Measurements from ENCODE around the gene CLDN5. TPM values are rescaled to one million over a fixed set of nuclear protein-coding genes. Genes with fewer than 3 reads are reported as not detected.

CLDN5 gene
- total and polyA plus RNA-seq, 2 of the 8 experiments (the other 6 are each of a cell fraction or from before 2014, with no cell fraction given): 1.2 to 1.6 TPM

- H3K9me3 ChIP-seq (ENCODE audit: insufficient read depth in 2 of 2, low read depth in 1 of 2, low read length in 1 of 2): no peaks in the 10 kb centered on the region
- no peak overlapping the region for H3K23ac ChIP-seq (ENCODE audit: insufficient read length)
- no peak overlapping the region for H3K18ac ChIP-seq (ENCODE audit: extremely low read depth, low read length)
- no peak overlapping the region for H3K27ac ChIP-seq (ENCODE audit: low read depth, low read length)
- H3K4me1 ChIP-seq (replicated peaks in 1 of 4; ENCODE audit: control insufficient read depth in 3 of 4, insufficient read depth in 4 of 4, low read length in 3 of 4): peaks cover 0 to 3% (median 0%) of the 10 kb centered on the region in 4 experiments; a peak in 1 of 7 replicates
- H2BK120ac ChIP-seq (replicated peaks; ENCODE audit: low read depth, low read length): no peak overlapping the region
- H3K79me2 ChIP-seq (ENCODE audit: control insufficient read depth in 1 of 2, insufficient read depth in 2 of 2, low read length in 2 of 2): no peaks in the 10 kb centered on the region
- CTCF ChIA-PET (ENCODE audit: partially characterized antibody): no interaction called here
- no peak overlapping the region for H3K56ac ChIP-seq (replicated peaks; ENCODE audit: insufficient read length, low read depth, low read length)
- H2AK5ac ChIP-seq (ENCODE audit: low read depth, low read length): no peak overlapping the region
- no peak overlapping the region for H3K14ac ChIP-seq (ENCODE audit: insufficient read length)
- no peak overlapping the region for H2BK15ac ChIP-seq (ENCODE audit: low read length)
- peaks cover 5 to 45% (median 17%) of the 10 kb centered on the region in 4 experiments; a peak in 7 of 8 replicates for H3K36me3 ChIP-seq (ENCODE audit: control insufficient read depth in 2 of 4, insufficient read depth in 4 of 4, low read length in 3 of 4)
- H3K9ac ChIP-seq (replicated peaks in 1 of 4; ENCODE audit: extremely low read depth in 1 of 4, low read depth in 3 of 4, low read length in 3 of 4): no peak overlapping the region
- H3K4me2 ChIP-seq (ENCODE audit: insufficient read depth in 1 of 2, low read depth in 2 of 2, low read length in 2 of 2): no peak overlapping the region
- no peak overlapping the region for H2AFZ ChIP-seq (ENCODE audit: low read length)
- DNase-seq (ENCODE audit: low read depth in 1 of 2, low spot score in 2 of 2): no peak
- 83% methylated on average over 2 of the region's 2 CpGs; no CpG with 5 or more reads in 1 of the 2 experiments for WGBS, 2 experiments (ENCODE audit: extremely low coverage in 1 of 2, insufficient coverage in 1 of 2, insufficient read length in 1 of 2, insufficient replicate concordance in 2 of 2, low coverage in 1 of 2, low lambda C conversion rate in 2 of 2, missing lambda C conversion rate in 1 of 2)
- no peak overlapping the region for H4K5ac ChIP-seq (ENCODE audit: insufficient read length, low read depth, low read length)
- no peak overlapping the region for H2BK12ac ChIP-seq (ENCODE audit: low read depth, low read length)
- peaks cover 0 to 7% of the 10 kb centered on the region in 2 experiments for H4K20me1 ChIP-seq (replicated peaks in 1 of 2; ENCODE audit: control insufficient read depth in 1 of 2, insufficient read depth in 2 of 2, low read length in 2 of 2)
- no peak overlapping the region for H3K4me3 ChIP-seq (ENCODE audit: extremely low read depth in 1 of 4, insufficient read depth in 2 of 4, low read depth in 3 of 4, low read length in 4 of 4)
- no peaks in the 10 kb centered on the region for H3K79me1 ChIP-seq (ENCODE audit: low read depth, low read length)
- no peaks in the 10 kb centered on the region for H3K27me3 ChIP-seq (replicated peaks in 1 of 4; ENCODE audit: control insufficient read depth in 3 of 4, extremely low read depth in 1 of 4, insufficient read depth in 3 of 4, low read length in 3 of 4)
- H4K91ac ChIP-seq (replicated peaks; ENCODE audit: insufficient read length, low read length): no peak overlapping the region
- POLR2A ChIA-PET (ENCODE audit: partially characterized antibody): interaction anchor here (1.1 to 2.0 kb wide), 2 partner anchors 9 to 11 kb away, joined by 4 to 5 read pairs; no protein-coding TSS in a partner anchor
- no peak overlapping the region for H3K4ac ChIP-seq (replicated peaks; ENCODE audit: insufficient read length, low read depth, low read length)
- FAIRE-seq: no peak
- no peak overlapping the region for H2BK20ac ChIP-seq (ENCODE audit: low read length)
- H4K8ac ChIP-seq (ENCODE audit: extremely low read depth, insufficient read depth, low read length): no peak overlapping the region
- H3K23me2 ChIP-seq (ENCODE audit: low read depth, low read length): no peaks in the 10 kb centered on the region
- no peak overlapping the region for H2BK5ac ChIP-seq (ENCODE audit: low read depth, low read length)
- no peak for TF ChIP-seq SAP30 (IDR thresholded peaks at IDR 0.05; ENCODE audit: insufficient read depth, insufficient replicate concordance, low read length)
- no peak for TF ChIP-seq HDAC6 (IDR thresholded peaks at IDR 0.05; ENCODE audit: low read depth, low read length)
- no peak for TF ChIP-seq ZNF274 (IDR thresholded peaks at IDR 0.05; ENCODE audit: borderline replicate concordance, extremely low read depth, low read length)
- TF ChIP-seq POLR2AphosphoS5 (IDR thresholded peaks at IDR 0.05; ENCODE audit: low read depth, low read length): no peak
- TF ChIP-seq SIRT6 (IDR thresholded peaks at IDR 0.05; ENCODE audit: low read length): no peak
- no peak for TF ChIP-seq FOSL1 (IDR thresholded peaks at IDR 0.05; ENCODE audit: insufficient read depth, low read depth, low read length)
- no peak for TF ChIP-seq GABPA (IDR thresholded peaks at IDR 0.05; ENCODE audit: borderline replicate concordance, insufficient read depth, low read length)
Observed at GRCh38 chr22:19509923-19510322, 14.3 kb downstream of the CLDN5 start.

Data from H1 (cell line).